GM10266 (cell line): ENCODE data around the gene ZNF526.

Experiments used
- DNase-seq: peaks from one replicate; pipeline ENCODE4 v3.0.0; 2012; ENCODE audit errors: extremely low spot score
- CTCF ChIP-seq: IDR thresholded peaks from 2 replicates; pipeline ENCODE4 v1.5.1; 2012; ENCODE audit warnings: mild to moderate bottlenecking, low read depth; ENCODE audit not compliant: control insufficient read depth, insufficient read depth; ENCODE audit errors: missing control alignments

The ZNF526 gene

GRCh38 chr19:42214810-42215485 lies 5.2 kb upstream of the ZNF526 start:
- TF ChIP-seq CTCF: no peak
- no peak for DNase-seq

GRCh38 chr19:42216653-42217519 lies 3.2 kb upstream of the ZNF526 start:
- peak; percentile 57 for DNase-seq

GRCh38 chr19:42217520-42218437 lies 2.3 kb upstream of the ZNF526 start, which contains the start of gene DEDD2:
Gene DEDD2 (minus strand): TSS chr19:42217677. CDS start chr19:42217007, 670 bp downstream.
- peak; percentile 99 for DNase-seq
- no peak for TF ChIP-seq CTCF

More at GRCh38 chr19:42216653-42217519, 3.2 kb upstream of the ZNF526 start:
- TF ChIP-seq CTCF: no peak

DNA sequence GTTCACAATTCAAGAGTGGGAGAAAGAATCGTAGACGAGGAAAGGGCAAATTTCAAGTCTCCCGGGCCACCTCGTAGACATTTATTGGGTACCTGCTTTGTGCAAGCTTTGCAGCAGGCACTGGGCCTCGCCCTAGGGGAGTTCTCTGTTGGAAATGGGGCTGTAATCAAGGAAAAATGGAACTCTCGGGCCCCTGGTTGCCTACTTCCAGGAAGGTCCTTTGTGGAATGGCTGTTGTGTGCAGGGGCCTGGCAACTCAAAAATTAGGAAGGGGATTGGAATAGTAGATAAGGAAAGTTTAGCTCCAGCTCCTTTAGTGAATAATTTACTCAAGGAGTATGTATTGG lies 612 bp downstream of the ZNF526 start:
- TF ChIP-seq CTCF: no peak
- DNase-seq: no peak

GRCh38 chr19:42224940-42225717 lies 5.0 kb downstream of the ZNF526 start:
- no peak for DNase-seq
- TF ChIP-seq CTCF: no peak

- TF ChIP-seq CTCF: no peak
- no peak for DNase-seq
Measured at GRCh38 chr19:42225718-42226292, 5.7 kb downstream of the ZNF526 start.
